B cell (primary cell): ENCODE measurements around the gene CDH12.

Experiments used
- EZH2 ChIP-seq: IDR thresholded peaks from 2 replicates; pipeline ENCODE4 v1.6.1; 2012; ENCODE audit warnings: borderline replicate concordance, low read depth, mild to moderate bottlenecking, moderate library complexity, low read length; ENCODE audit not compliant: insufficient read depth, poor library complexity, severe bottlenecking
- TF ChIP-seq, protein P1 (sequence below): fragments of 200-600 bp; IDR thresholded peaks from one replicate; pipeline ENCODE4 v1.8.0; 2022; ENCODE audit warnings: antibody characterized with exemption, mild to moderate bottlenecking

DNA sequence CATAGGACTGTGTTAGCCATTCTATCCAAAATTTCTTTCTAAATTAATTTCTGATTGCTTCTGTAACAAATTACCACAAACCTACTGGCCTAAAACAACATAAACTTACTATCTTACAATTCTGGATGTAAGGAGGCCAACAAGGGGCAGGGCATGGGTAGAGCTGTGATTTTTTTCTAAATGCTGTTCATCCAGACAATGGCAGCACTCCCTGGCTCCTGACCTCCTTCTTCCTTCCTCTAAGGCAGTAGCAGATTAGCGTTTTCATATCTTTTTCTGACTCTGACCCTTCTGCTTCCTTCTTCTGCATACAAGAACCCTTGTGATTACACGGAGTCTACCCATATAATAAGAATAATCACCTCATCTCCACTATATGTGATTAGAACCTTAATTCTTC lies 1005.8 kb downstream of the CDH12 start:
- TF ChIP-seq, protein P1, sequence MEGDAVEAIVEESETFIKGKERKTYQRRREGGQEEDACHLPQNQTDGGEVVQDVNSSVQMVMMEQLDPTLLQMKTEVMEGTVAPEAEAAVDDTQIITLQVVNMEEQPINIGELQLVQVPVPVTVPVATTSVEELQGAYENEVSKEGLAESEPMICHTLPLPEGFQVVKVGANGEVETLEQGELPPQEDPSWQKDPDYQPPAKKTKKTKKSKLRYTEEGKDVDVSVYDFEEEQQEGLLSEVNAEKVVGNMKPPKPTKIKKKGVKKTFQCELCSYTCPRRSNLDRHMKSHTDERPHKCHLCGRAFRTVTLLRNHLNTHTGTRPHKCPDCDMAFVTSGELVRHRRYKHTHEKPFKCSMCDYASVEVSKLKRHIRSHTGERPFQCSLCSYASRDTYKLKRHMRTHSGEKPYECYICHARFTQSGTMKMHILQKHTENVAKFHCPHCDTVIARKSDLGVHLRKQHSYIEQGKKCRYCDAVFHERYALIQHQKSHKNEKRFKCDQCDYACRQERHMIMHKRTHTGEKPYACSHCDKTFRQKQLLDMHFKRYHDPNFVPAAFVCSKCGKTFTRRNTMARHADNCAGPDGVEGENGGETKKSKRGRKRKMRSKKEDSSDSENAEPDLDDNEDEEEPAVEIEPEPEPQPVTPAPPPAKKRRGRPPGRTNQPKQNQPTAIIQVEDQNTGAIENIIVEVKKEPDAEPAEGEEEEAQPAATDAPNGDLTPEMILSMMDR, result no peak
- TF ChIP-seq EZH2, result no peak
